ENCODE measurements around the gene E2F6.
"Not testable (repeated sequence)": the region's sequence is repeated elsewhere in the genome, so short reads cannot be mapped to it uniquely, and the experiment has no call there.

The E2F6 gene

DNA sequence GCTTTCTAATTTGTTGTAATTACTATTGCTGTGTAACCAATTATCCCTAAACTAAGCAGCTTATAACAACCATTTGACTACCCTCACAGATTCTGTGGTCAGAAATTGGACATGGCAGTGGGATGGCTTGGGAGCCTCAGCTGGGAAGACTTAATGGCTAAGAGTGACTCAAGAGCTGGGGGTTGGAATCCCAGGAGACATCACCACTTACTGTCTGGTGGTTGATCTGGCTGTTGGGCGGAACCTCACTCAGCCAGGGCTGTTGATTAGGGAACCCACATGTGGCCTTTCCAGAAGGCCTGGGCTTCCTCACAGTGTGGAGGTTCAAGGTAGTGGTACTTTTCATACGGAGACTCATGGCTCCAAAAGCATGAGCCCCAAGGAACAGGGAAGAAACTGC is 49.8 kb downstream of the E2F6 start:
- DNase-seq, result no peak

GRCh38 chr2:11414372-11415124 is 51.4 kb downstream of the E2F6 start:
- DNase-seq, result no peak

- DNase-seq, result no peak
Observed at GRCh38 chr2:11412449-11412810, 53.5 kb downstream of the E2F6 start.

GRCh38 chr2:11411768-11412448 is 54.1 kb downstream of the E2F6 start:
- DNase-seq, result peak in 23 of 56 donors; percentile 12 to 62 (median 27)

DNA sequence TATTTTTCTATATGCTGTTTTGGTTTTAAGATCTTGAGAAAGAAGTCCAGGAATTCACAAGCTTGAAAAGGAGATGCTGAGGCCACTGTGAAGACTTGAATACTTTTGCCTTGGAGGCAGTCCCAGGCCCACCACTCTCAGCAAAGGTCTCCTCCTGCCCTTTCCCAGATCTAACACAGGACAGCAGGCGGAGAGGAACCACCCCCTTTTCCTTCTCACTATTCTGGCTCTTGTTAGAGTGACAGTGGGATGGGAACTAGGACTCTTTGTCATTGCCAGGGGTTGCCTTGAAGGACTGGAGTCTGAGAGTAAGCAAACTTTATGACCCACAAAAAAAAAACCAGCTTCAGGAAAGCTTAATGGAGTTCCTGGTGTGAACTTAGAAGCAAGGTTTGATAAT is 54.7 kb downstream of the E2F6 start:
- no peak for DNase-seq

- no peak for DNase-seq
Observed at GRCh38 chr2:11410101-11410500, 55.9 kb downstream of the E2F6 start.

GRCh38 chr2:11409572-11409959 is 56.4 kb downstream of the E2F6 start:
- no peak for DNase-seq

- DNase-seq, result no peak
Observed at GRCh38 chr2:11408959-11409571, 56.9 kb downstream of the E2F6 start.

- no peak for DNase-seq
Observed at GRCh38 chr2:11407413-11407812, 58.5 kb downstream of the E2F6 start.

- peak in 10 of 56 donors; percentile 5 to 57 (median 28) for DNase-seq
Observed at GRCh38 chr2:11406958-11407381, 59.0 kb downstream of the E2F6 start.

DNA sequence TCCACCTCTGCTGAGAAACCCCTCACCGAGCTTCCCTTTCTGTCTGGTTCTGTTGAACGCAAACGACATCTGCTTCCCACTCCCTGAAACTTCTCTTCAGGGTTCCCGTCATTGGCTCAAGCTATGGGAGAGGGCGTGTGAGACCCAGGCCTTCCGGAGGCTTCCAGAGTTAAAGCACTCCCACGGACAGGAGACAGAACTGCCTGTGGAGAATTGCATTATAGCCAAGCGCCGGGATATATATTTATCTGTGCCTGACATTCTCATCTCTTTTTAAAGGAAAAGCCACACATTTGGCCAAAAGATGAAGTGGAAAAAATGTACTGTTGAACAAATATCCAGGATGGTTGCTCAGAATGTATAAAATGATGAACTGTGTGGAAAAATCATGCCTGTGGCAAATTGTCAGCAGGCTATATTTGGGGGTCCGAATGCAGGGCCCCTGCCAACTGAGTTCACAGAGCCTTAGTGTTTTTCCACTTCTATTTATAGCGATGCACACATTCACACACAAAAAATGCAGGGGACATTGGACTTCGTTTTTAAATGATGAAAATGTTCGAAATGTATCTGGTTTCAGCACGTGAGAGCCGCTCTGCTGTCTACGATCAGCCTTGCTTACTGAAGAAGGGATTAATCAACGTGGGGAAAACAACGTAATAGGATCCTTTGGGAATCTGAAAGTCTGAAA is 59.5 kb downstream of the E2F6 start:
- no peak for DNase-seq

DNA sequence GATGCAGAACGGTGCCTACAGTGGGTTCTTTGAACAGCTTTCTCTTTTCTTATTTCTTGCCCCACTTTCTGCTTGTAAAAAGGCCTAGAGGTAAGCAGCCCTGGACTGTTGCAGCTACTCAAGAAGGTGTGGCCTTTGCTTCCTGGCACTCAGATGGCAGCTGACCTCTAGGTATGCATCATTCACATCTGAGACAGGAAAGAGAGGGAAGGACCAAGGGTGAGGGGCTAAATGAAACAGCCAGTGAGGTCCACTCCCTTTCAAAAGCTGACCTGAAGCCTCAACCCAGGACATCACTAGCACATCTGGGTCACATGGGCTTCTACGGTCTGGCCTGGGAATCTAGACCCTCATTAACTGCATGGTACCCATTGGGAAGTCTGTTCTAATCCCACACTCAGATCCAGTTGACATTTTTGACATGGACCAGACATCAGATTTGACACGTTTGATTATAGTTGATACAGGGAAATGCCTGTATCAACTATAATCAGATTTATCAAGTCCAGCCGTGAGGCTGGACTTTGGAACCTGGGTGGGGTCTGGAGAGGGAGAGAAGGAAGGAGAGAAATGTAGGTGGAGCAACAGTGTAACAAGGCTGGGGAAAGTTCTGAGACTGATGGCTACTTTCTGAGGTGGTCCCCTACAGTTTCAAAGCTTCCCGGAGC is 60.2 kb downstream of the E2F6 start:
- no peak for DNase-seq

DNA sequence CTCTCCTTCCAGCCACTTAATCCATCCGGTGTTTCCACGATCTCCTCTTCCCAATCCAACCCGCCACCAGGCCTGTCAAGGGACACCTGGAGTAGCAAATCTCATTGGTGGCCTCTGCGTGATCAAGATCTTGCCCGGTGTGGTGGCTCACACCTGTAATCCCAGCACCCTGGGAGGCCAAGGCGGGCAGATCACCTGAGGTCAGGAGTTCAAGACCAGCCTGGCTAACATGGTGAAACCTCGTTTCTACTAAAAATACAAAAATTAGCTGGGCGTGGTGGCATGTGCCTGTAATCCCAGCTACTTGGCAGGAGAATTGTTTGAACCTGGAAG is 60.9 kb downstream of the E2F6 start:
- DNase-seq, result not testable (repeated sequence)

GRCh38 chr2:11404376-11405073 is 61.4 kb downstream of the E2F6 start:
- no peak for DNase-seq

DNA sequence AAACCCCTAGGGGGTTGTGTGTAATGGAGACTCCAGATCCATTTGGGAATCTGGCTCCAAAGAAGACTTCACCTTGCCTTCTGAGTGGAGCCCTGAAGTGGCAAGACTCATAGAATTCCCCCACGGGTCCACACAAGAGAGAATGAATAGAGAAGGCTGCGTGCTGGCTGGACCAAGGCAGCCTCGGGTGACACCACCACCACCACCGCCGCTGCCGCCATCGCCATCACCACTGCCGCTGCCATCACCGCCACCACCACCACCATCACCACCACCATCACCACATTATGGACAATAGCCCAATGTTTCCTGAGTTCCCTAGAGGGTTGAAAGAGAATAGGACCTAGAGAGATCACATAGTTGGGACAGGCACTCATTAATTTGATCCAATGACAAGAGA is 63.5 kb downstream of the E2F6 start:
- DNase-seq, result no peak

- DNase-seq, result no peak
Observed at GRCh38 chr2:11399438-11399762, 66.6 kb downstream of the E2F6 start.

- DNase-seq, result no peak
Observed at GRCh38 chr2:11398750-11399437, 67.1 kb downstream of the E2F6 start.

GRCh38 chr2:11397513-11397912 is 68.4 kb downstream of the E2F6 start:
- DNase-seq, result no peak

DNA sequence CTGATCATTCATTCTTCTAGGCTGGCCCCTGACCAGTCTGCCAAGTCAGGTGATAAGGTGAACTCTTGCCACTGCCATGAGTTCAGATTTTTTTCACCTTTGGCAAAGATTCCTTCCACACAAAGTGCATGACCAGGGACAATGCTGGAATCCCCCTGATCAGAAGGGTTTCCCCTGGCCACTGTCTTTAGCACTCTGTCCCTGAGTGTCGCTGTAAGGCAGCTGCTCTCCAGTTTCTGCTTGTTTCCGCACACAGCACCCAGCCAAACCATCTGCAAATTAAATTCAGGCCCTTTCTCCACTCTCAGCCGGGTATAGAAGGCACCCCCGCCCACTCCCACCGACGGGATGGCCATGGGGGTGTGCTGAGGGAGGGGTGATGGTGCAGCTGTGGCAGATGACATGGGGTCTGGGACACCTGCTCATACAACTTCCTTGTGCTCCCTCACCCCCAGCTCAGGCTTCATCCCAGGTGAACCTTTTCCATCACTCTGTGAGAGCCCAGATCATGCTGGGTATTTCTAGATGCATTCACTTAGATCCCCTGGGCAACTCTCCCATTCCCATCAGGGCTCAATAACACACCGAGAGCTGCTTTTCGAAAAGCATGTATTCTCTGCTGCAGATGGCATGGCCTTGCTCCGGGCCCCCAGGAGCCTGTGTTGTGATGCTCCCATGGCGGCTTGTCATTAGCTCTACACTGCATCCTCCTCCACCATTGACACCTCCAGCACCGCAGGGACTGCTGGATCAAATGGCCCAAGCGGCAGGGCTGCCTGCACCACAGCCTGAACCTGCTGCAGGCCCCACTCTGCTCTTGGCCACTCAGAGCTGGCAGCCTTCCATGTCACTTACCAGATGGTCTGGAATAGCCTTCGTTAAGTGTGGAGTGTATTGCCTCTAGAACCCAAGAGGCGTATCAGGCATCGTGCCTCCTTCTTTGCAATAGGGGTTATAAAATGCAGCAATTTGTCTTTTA is 69.2 kb downstream of the E2F6 start:
- DNase-seq, result peak in 1 of 56 donors; percentile 20
